Chondrocyte (in vitro differentiated cells): ENCODE data around the gene CD34. TPM values are rescaled to one million over a fixed set of nuclear protein-coding genes. Genes with fewer than 3 reads are reported as not detected.

ENCODE experiments used
- DNase-seq: peaks from one replicate; pipeline ENCODE4 v3.0.0; 2021; ENCODE audit warnings: mixed read lengths, low spot score
- H3K27ac Mint-ChIP-seq: one replicate; pipeline ENCODE4 v1.8.0; 2021; ENCODE audit warnings: mild to moderate bottlenecking, moderate library complexity, mixed read lengths; ENCODE audit not compliant: unreplicated experiment
- H3K27me3 Mint-ChIP-seq: 2 replicates; pipeline ENCODE4 v1.8.0; 2021; ENCODE audit warnings: low read depth, mixed read lengths
- H3K36me3 Mint-ChIP-seq: 2 replicates; pipeline ENCODE4 v1.8.0; 2021; ENCODE audit warnings: low read depth, mixed read lengths
- H3K4me1 Mint-ChIP-seq: 2 replicates; pipeline ENCODE4 v1.8.0; 2021; ENCODE audit warnings: low read depth, mild to moderate bottlenecking, mixed read lengths
- H3K4me3 Mint-ChIP-seq: one replicate; pipeline ENCODE4 v1.8.0; 2021; ENCODE audit warnings: mild to moderate bottlenecking, moderate library complexity, mixed read lengths; ENCODE audit not compliant: unreplicated experiment
- H3K9me3 Mint-ChIP-seq: 2 replicates; pipeline ENCODE4 v1.8.0; 2021; ENCODE audit warnings: low read depth, mixed read lengths
- total RNA-seq: library from RNA; stranded (reverse); gene quantifications from 3 replicates; pipeline ENCODE4 v1.2.1, GENCODE V29; 2021
- TF ChIP-seq, protein P1 (sequence below): fragments of 200-600 bp; sonication (generic); IDR thresholded peaks from 2 replicates; pipeline ENCODE4 v1.5.0; 2021; ENCODE audit warnings: antibody characterized with exemption, mild to moderate bottlenecking, moderate library complexity

The CD34 gene
- total RNA-seq, 1 donor from 2014 or later = 0.12 TPM

DNA sequence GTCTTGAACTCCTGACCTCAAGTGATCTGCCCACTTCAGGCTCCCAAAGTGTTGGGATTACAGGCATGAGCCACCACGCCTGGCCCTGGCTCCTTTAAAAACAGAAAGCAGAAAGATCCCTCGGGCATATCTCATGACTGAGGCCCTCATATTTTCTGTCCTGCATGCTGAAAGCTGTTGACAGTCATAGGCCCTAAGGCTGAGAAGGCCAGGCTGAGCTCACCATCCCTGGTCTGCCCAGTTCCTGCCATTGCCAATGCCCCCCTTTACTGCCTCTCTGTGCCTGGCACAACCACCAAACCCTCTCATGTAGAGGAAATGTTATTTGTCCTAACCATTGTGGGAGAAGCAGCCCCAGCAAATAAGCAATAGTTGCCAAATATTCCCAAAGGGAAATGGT is 12.7 kb downstream of the CD34 start:
- no peak for DNase-seq
- TF ChIP-seq, protein P1, sequence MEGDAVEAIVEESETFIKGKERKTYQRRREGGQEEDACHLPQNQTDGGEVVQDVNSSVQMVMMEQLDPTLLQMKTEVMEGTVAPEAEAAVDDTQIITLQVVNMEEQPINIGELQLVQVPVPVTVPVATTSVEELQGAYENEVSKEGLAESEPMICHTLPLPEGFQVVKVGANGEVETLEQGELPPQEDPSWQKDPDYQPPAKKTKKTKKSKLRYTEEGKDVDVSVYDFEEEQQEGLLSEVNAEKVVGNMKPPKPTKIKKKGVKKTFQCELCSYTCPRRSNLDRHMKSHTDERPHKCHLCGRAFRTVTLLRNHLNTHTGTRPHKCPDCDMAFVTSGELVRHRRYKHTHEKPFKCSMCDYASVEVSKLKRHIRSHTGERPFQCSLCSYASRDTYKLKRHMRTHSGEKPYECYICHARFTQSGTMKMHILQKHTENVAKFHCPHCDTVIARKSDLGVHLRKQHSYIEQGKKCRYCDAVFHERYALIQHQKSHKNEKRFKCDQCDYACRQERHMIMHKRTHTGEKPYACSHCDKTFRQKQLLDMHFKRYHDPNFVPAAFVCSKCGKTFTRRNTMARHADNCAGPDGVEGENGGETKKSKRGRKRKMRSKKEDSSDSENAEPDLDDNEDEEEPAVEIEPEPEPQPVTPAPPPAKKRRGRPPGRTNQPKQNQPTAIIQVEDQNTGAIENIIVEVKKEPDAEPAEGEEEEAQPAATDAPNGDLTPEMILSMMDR = no peak
- Mint-ChIP-seq H3K27ac (no peak overlapping the region), H3K4me1 (no peaks in the 10 kb centered on the region), H3K9me3 (no peaks in the 10 kb centered on the region), H3K27me3 (no peaks in the 10 kb centered on the region), H3K4me3 (no peak overlapping the region), H3K36me3 (no peaks in the 10 kb centered on the region)

DNA sequence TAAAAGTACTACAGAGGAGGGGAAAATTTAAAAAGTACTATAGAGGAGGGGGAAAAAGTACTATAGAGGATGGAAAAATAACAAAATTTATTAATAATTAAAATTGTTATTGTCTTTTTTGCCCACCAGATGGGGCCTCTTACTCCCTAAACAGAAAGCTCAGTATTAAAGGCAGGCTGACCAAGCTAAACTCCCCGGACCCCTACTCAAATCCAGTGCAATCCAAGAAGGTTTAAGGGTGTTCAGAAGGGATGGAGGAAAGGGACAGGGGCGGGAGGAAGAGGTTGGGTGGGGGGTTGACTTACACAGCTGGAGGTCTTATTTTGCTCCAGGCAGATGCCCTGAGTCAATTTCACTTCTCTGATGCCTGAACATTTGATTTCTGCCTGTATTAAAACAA is 13.7 kb downstream of the CD34 start:
- H3K36me3 Mint-ChIP-seq = no peaks in the 10 kb centered on the region
- no peaks in the 10 kb centered on the region for H3K4me1 Mint-ChIP-seq
- no peaks in the 10 kb centered on the region for H3K27me3 Mint-ChIP-seq
- H3K9me3 Mint-ChIP-seq = no peaks in the 10 kb centered on the region
- TF ChIP-seq, protein P1 = peak; percentile 81
- H3K27ac Mint-ChIP-seq = no peak overlapping the region
- no peak for DNase-seq
- H3K4me3 Mint-ChIP-seq = no peak overlapping the region

DNA sequence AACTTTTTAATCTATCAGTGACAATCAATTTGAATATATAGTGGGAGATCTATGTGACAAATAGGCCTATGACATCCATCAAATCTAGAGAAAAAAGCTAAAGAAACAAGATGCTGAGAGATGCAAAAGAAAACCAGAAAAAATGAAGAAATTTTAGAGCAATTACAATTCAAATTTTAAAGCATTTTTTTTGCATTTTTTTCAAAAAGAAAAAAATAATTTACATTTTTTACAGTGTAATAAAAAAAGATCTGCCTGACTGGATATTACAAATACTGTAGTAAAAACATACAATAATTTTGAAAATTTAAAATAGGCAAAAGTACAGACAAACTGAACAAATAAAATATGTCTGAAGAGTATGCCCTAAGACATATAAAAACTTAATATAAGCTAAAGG is 14.4 kb downstream of the CD34 start:
- Mint-ChIP-seq H3K4me1 (no peaks in the 10 kb centered on the region), H3K27ac (no peak overlapping the region), H3K27me3 (no peaks in the 10 kb centered on the region), H3K4me3 (no peak overlapping the region), H3K9me3 (no peaks in the 10 kb centered on the region), H3K36me3 (no peaks in the 10 kb centered on the region)
- DNase-seq = no peak
- TF ChIP-seq, protein P1 = no peak

DNA sequence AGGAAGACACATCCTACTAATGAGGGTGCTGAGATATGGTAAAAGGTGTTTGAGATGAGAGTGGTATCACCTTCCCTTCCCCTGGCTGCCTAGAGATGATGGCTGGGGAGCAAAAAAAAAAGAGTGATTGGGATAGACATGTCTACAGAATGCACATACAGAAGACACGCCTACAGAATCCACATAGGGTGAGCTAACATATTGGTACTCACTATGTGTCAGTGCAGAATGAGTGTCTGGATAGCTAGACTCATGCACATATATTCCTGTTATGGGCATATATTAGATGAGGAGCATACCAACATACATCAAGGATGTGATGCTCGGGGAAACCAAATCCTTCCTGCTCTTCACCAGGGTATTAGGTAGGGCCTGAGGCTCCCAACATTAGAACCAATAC is 16.2 kb downstream of the CD34 start:
- Mint-ChIP-seq H3K9me3 (no peaks in the 10 kb centered on the region), H3K4me3 (no peak overlapping the region), H3K27ac (no peak overlapping the region), H3K4me1 (peaks cover 16% of the 10 kb centered on the region), H3K36me3 (no peaks in the 10 kb centered on the region), H3K27me3 (no peaks in the 10 kb centered on the region)
- TF ChIP-seq, protein P1 = no peak
- no peak for DNase-seq

DNA sequence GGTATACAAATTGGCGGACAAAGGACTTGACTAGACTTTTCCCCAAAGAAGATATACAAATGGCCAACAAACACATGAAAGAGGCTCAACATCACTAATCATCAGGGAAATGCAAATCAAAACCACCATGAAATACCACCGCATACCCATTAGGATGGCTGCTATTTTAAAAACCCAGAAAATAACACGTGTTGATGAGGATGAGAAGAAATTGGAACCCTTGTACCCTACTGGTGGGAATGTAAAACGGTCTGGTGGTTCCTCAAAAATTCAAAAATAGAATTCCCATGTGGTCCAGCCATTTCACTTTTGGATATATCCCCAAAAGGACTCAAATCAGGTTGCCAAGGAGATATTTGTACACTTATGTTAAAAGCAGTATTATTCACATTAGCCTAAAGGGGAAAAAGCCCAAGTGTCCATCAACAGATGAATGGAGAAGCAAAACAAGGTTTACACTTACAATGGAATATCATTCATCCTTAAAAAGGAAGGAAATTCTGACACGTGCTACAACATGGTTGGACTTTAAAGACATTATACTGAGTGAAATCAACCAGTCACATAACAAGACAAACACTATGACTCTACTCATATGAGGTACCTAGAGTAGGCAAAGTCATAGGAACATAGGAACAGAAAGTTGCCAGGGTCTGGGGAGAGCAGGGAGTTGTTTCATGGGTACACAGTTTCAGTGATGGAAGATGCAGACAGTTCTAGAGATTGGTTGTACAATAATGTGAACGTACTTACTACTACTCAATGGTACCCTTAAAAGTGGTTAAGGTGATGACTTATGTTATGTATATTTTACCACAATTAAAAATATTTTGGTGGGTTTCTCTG is 17.0 kb downstream of the CD34 start:
- Mint-ChIP-seq H3K27me3 (no peaks in the 10 kb centered on the region), H3K4me3 (no peak overlapping the region), H3K9me3 (no peaks in the 10 kb centered on the region), H3K4me1 (peaks cover 23% of the 10 kb centered on the region), H3K27ac (no peak overlapping the region), H3K36me3 (no peaks in the 10 kb centered on the region)
- DNase-seq = no peak
- TF ChIP-seq, protein P1 = no peak
